ENCODE data around the gene GLB1L. TPM values are rescaled to one million over a fixed set of nuclear protein-coding genes. Genes with fewer than 3 reads are reported as not detected.

The GLB1L gene
- total and polyA plus RNA-seq, 2 experiments from 2014 or later: 6.6 to 9.6 TPM

- Histone ChIP-seq H3K79me2 (no peaks in the 10 kb centered on the region), H3K4me2 (peak within 1 kb of the TSS; percentile 98), H3K4me1 (ENCODE audit: insufficient read depth) (peaks cover 40% of the 10 kb centered on the region), H4K20me1 (ENCODE audit: insufficient read depth, poor library complexity, severe bottlenecking) (no peaks in the 10 kb centered on the region), H3K27me3 (peaks cover 45% of the 10 kb centered on the region), H3K4me3 (peak within 1 kb of the TSS; percentile 37), H3K9me3 (ENCODE audit: low read depth) (no peaks in the 10 kb centered on the region), H3K27ac (no peak within 1 kb of the TSS), H2AFZ (peak within 1 kb of the TSS; percentile 57), H3K9me2 (replicated peaks; ENCODE audit: insufficient read depth) (no peaks in the 10 kb centered on the region), H3K36me3 (replicated peaks; ENCODE audit: insufficient read depth, low read depth) (no peaks in the 10 kb centered on the region)
- 2% methylated on average over 65 of the region's 76 CpGs for WGBS (ENCODE audit: low lambda C conversion rate, missing lambda C conversion rate)
- DNase-seq (ENCODE audit: low spot score): peak; percentile 89
- TF ChIP-seq CTCF (IDR thresholded peaks at IDR 0.05; ENCODE audit: poor library complexity) (no peak), EZH2 (IDR thresholded peaks at IDR 0.05; ENCODE audit: borderline replicate concordance) (peak; percentile 75), EZH2phosphoT487 (IDR thresholded peaks at IDR 0.05; ENCODE audit: low read depth, severe bottlenecking, unreplicated experiment) (peak; percentile 67)
These were observed 8.7 kb upstream of the GLB1L start, which contains the start of gene TUBA4A for GRCh38 chr2:219253753-219254589. TSS of gene TUBA4A (minus strand) at chr2:219253918. CDS start at chr2:219253858, 60 bp downstream.

GRCh38 chr2:219252900-219253752 lies 7.9 kb upstream of the GLB1L start, which contains the start of gene TUBA4B:
TSS of gene TUBA4B (plus strand) at chr2:219253243. CDS start at chr2:219253408, 165 bp downstream.
- Histone ChIP-seq H3K4me2 (peak within 1 kb of the TSS; percentile 98), H3K9me3 (ENCODE audit: low read depth) (no peaks in the 10 kb centered on the region), H3K9me2 (replicated peaks; ENCODE audit: insufficient read depth) (no peaks in the 10 kb centered on the region), H3K27ac (no peak within 1 kb of the TSS), H3K27me3 (peaks cover 45% of the 10 kb centered on the region), H3K4me1 (ENCODE audit: insufficient read depth) (peaks cover 49% of the 10 kb centered on the region), H3K36me3 (replicated peaks; ENCODE audit: insufficient read depth, low read depth) (no peaks in the 10 kb centered on the region), H3K4me3 (peak within 1 kb of the TSS; percentile 37), H2AFZ (peak within 1 kb of the TSS; percentile 57), H4K20me1 (ENCODE audit: insufficient read depth, poor library complexity, severe bottlenecking) (no peaks in the 10 kb centered on the region), H3K79me2 (no peaks in the 10 kb centered on the region)
- DNase-seq (ENCODE audit: low spot score): peak; percentile 29
- WGBS (ENCODE audit: low lambda C conversion rate, missing lambda C conversion rate): 3% methylated on average over 44 of the region's 49 CpGs
- TF ChIP-seq EZH2 (IDR thresholded peaks at IDR 0.05; ENCODE audit: borderline replicate concordance) (peak; percentile 93), CTCF (IDR thresholded peaks at IDR 0.05; ENCODE audit: poor library complexity) (no peak), EZH2phosphoT487 (IDR thresholded peaks at IDR 0.05; ENCODE audit: low read depth, severe bottlenecking, unreplicated experiment) (no peak)

GRCh38 chr2:219252570-219252899 lies 7.3 kb upstream of the GLB1L start:
- peak overlapping the region; percentile 13 for H2AFZ ChIP-seq
- no peak for TF ChIP-seq EZH2 (IDR thresholded peaks at IDR 0.05; ENCODE audit: borderline replicate concordance)
- no peak for TF ChIP-seq EZH2phosphoT487 (IDR thresholded peaks at IDR 0.05; ENCODE audit: low read depth, severe bottlenecking, unreplicated experiment)
- no peak for TF ChIP-seq CTCF (IDR thresholded peaks at IDR 0.05; ENCODE audit: poor library complexity)
- H3K4me1 ChIP-seq (ENCODE audit: insufficient read depth): peaks cover 49% of the 10 kb centered on the region
- DNase-seq (ENCODE audit: low spot score): no peak
- H3K79me2 ChIP-seq: peaks cover under 1% of the 10 kb centered on the region
- 8% methylated on average over 8 of the region's 9 CpGs for WGBS (ENCODE audit: low lambda C conversion rate, missing lambda C conversion rate)
- H3K9me2 ChIP-seq (replicated peaks; ENCODE audit: insufficient read depth): no peaks in the 10 kb centered on the region
- no peaks in the 10 kb centered on the region for H4K20me1 ChIP-seq (ENCODE audit: insufficient read depth, poor library complexity, severe bottlenecking)
- no peak overlapping the region for H3K4me3 ChIP-seq
- peaks cover 45% of the 10 kb centered on the region for H3K27me3 ChIP-seq
- H3K9me3 ChIP-seq (ENCODE audit: low read depth): no peaks in the 10 kb centered on the region
- peak overlapping the region; percentile 98 for H3K4me2 ChIP-seq
- H3K27ac ChIP-seq: no peak overlapping the region
- H3K36me3 ChIP-seq (replicated peaks; ENCODE audit: insufficient read depth, low read depth): no peaks in the 10 kb centered on the region

Measured in hepatocyte (in vitro differentiated cells).